Thyroid gland (tissue), 4 donors: Measurements from ENCODE around the gene DHX30. TPM values are rescaled to one million over a fixed set of nuclear protein-coding genes. Genes with fewer than 3 reads are reported as not detected.
A peak's percentile ranks its signal among the peaks of the same experiment; 100 is the strongest.

ENCODE experiments used
- DNase-seq, 2 donors: peaks; one replicate each; pipeline ENCODE4 v3.0.0-alpha.2; 2019
- H3K27ac ChIP-seq, 3 donors: fragments of 200-600 bp; sonication (generic); 1 replicate in 2 of 3; 2 replicates in 1 of 3; pipeline ENCODE4 v1.5.1; 2016 to 2019; ENCODE audit warnings: mild to moderate bottlenecking in 1 of 3, moderate library complexity in 1 of 3
- H3K27me3 ChIP-seq: fragments of 200-600 bp; sonication (generic); one replicate; pipeline ENCODE4 v1.5.1; 2019
- H3K36me3 ChIP-seq, 2 donors: fragments of 200-600 bp; sonication (generic); one replicate each; pipeline ENCODE4 v1.5.1; 2016 to 2019
- H3K4me1 ChIP-seq, 2 donors: fragments of 200-600 bp; sonication (generic); one replicate each; pipeline ENCODE4 v1.5.1; 2017 to 2019
- H3K4me3 ChIP-seq, 3 donors: fragments of 200-600 bp; sonication (generic); replicated peaks in 1 of 3; 1 replicate in 2 of 3; 2 replicates in 1 of 3; pipeline ENCODE4 v1.5.1; 2016; ENCODE audit warnings: mild to moderate bottlenecking in 1 of 3
- H3K9me3 ChIP-seq: fragments of 200-600 bp; sonication (generic); one replicate; pipeline ENCODE4 v1.5.1; 2017
- POLR2A ChIP-seq, 2 donors: fragments of 450-650 bp; IDR thresholded peaks; one replicate each; pipeline ENCODE4 v1.6.1; 2017; ENCODE audit warnings: antibody characterized with exemption in 2 of 2, mild to moderate bottlenecking in 2 of 2, moderate library complexity in 1 of 2
- WGBS, 2 donors: methylation state at CpG; one replicate each; pipeline ENCODE4 v1.1.5; 2017; 5-methylcytosine and 5-hydroxymethylcytosine counted together
- intact Hi-C: fragments of 100-400 bp; cut with DNase I; formaldehyde crosslinking; loops from one replicate; pipeline ENCODE4 v1.15.1; 2023
- total RNA-seq, 4 donors: library from RNA; depleted of rRNA; stranded (reverse); fragments of >200 nt; gene quantifications; one replicate each; pipeline ENCODE4 v1.2.3, GENCODE V29; 2016
- TF ChIP-seq, protein P1 (sequence below), 6 experiments: fragments of 200-600 bp in 3 of 6; fragments of 450-650 bp in 3 of 6; sonication (generic) in 3 of 6; IDR thresholded peaks; one replicate each; pipeline ENCODE4 v1.5.1; 2016 to 2019; ENCODE audit warnings: antibody characterized with exemption in 6 of 6, mild to moderate bottlenecking in 2 of 6, inconsistent platforms in 1 of 6, moderate library complexity in 1 of 6

DHX30 gene
- total RNA-seq, 4 donors from 2014 or later, result 51.3 to 80.3 (median 72.8) TPM

DNA sequence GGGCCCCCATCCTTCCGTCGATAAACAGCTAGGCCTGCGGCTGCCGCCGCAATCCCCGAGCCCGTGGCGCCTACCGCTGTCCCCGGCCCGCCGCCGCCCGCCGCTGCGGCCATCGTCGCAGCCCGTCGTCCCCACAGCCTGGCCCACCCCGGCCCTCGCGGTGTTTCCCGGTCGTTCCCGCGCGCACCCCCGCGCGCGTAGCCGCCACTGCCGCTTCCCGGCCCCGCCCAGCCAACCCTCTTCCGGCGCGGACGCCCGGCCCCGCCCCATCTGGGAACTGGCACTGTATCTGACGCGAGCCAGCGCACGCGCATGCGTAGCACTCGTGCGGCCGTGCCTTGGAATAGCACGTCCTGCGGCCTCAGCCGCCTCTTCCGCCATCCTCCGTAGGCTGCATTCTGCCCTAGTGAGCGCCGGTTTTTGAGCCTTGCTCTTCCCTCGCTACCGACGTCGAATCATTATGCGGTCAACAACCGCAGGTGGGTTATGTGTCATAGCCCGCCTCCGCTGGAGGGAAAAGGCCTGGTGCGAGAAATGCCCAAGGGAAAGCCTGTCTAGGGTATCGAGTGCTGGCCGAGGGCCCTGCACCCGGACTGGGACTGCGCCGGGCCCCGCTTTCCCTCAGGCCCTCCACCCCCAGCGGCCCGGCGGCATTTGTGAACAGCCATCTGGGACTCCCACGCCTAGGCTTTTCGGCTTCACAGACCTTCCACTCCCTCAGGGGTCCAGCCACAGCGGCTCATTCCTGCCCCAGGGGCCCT, 21.1 kb upstream of the DHX30 start, which contains the start of gene SMARCC1:
Gene SMARCC1 (minus strand): TSS at position 209 of the 761 bp plus-strand sequence. CDS start 96 bp downstream, at position 113.
- 0% methylated on average over 1 to 29 of the region's 79 CpGs for WGBS, 2 donors
- intact Hi-C loops, result no loop called here
- DNase-seq, result peak; percentile 98
- H3K4me1 ChIP-seq, result peaks cover 13 to 34% of the 10 kb centered on the region in 2 donors
- TF ChIP-seq, protein P1, sequence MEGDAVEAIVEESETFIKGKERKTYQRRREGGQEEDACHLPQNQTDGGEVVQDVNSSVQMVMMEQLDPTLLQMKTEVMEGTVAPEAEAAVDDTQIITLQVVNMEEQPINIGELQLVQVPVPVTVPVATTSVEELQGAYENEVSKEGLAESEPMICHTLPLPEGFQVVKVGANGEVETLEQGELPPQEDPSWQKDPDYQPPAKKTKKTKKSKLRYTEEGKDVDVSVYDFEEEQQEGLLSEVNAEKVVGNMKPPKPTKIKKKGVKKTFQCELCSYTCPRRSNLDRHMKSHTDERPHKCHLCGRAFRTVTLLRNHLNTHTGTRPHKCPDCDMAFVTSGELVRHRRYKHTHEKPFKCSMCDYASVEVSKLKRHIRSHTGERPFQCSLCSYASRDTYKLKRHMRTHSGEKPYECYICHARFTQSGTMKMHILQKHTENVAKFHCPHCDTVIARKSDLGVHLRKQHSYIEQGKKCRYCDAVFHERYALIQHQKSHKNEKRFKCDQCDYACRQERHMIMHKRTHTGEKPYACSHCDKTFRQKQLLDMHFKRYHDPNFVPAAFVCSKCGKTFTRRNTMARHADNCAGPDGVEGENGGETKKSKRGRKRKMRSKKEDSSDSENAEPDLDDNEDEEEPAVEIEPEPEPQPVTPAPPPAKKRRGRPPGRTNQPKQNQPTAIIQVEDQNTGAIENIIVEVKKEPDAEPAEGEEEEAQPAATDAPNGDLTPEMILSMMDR (IDR thresholded peaks at IDR 0.05), result peak in 2 of 6 experiments; percentile 28 to 35
- TF ChIP-seq POLR2A (IDR thresholded peaks at IDR 0.05), result peak; percentile 25 to 96
- no peaks in the 10 kb centered on the region for H3K36me3 ChIP-seq
- H3K9me3 ChIP-seq, result no peaks in the 10 kb centered on the region
- H3K27me3 ChIP-seq, result no peaks in the 10 kb centered on the region
- H3K27ac ChIP-seq, result peak within 1 kb of the TSS; percentile 88 to 97 (median 93)
- H3K4me3 ChIP-seq, result peak within 1 kb of the TSS; percentile 33 to 91 (median 42)

- H3K27ac ChIP-seq, result peak overlapping the region; percentile 88 to 97 (median 93)
- no peak for TF ChIP-seq POLR2A (IDR thresholded peaks at IDR 0.05)
- no peak for DNase-seq
- intact Hi-C loops, result no loop called here
- no peaks in the 10 kb centered on the region for H3K36me3 ChIP-seq
- peak overlapping the region; percentile 1 to 91 (median 33) for H3K4me3 ChIP-seq
- no peaks in the 10 kb centered on the region for H3K27me3 ChIP-seq
- H3K9me3 ChIP-seq, result no peaks in the 10 kb centered on the region
- 65% methylated on average over 23 of the region's 23 CpGs for WGBS, 2 donors
- peaks cover 13 to 34% of the 10 kb centered on the region in 2 donors for H3K4me1 ChIP-seq
These were observed 20.3 kb upstream of the DHX30 start for GRCh38 chr3:47782446-47783308.

DNA sequence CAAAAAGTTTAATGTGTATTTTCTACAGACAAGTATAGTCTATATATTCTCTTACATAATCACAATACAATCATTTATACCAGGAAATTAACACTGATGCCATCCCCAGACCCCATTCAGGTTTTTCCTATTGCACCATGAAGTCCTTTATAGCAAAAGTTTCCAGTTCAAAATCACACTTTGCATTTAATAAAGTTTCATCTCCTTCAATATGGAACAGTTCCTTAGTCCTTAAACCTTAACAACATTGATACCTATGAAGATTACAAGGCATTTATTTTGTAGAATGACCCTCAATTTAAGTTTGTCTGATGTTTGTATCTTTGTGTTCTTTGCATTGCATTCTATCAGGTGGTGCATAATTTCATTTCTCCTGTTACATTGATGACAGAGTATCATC, 19.3 kb upstream of the DHX30 start:
- no peak for TF ChIP-seq POLR2A (IDR thresholded peaks at IDR 0.05)
- TF ChIP-seq, protein P1 (IDR thresholded peaks at IDR 0.05), result no peak
- H3K27me3 ChIP-seq, result no peaks in the 10 kb centered on the region
- DNase-seq, result no peak
- no peaks in the 10 kb centered on the region for H3K9me3 ChIP-seq
- no peak overlapping the region for H3K27ac ChIP-seq
- H3K36me3 ChIP-seq, result no peaks in the 10 kb centered on the region
- H3K4me1 ChIP-seq, result peaks cover 13 to 27% of the 10 kb centered on the region in 2 donors
- intact Hi-C loops, result no loop called here
- no peak overlapping the region for H3K4me3 ChIP-seq

DNA sequence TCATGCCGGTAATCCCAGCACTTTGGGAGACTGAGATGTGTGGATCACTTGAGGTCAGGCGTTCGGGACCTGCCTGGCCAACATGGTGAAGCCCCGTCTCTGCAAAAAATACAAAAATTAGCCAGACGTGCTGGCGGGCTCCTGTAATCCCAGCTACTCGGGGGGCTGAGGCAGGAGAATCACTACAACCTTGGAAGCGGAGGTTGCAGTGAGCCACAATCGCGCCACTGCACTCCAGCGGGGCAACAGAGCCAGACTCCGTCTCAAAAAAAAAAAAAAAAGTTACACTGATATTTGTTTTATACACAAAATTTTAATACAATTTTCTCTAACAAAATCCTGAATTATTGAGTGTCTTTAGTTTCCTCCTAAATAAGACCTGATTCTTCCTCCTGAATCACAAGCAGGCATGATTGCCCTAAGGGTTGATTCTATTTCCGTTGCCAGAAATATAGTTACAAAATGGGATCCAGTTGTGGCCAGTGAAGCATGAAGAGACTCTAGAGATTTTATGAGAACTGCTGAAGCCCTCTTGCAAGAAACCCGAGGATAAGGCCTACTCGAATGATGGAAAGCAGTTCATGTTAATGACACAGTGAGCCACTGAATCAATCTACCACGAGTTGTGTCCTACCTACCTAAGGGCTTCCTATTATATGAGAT, 11.6 kb upstream of the DHX30 start:
- intact Hi-C loops, result loop anchor here (2.0 kb wide), 1 partner anchor 271 kb away; no protein-coding TSS in a partner anchor
- no peak overlapping the region for H3K27ac ChIP-seq
- no peak overlapping the region for H3K4me3 ChIP-seq
- no peaks in the 10 kb centered on the region for H3K27me3 ChIP-seq
- DNase-seq, result no peak
- TF ChIP-seq, protein P1 (IDR thresholded peaks at IDR 0.05), result no peak
- no peak for TF ChIP-seq POLR2A (IDR thresholded peaks at IDR 0.05)
- H3K36me3 ChIP-seq, result no peaks in the 10 kb centered on the region
- 81 to 82% methylated on average over 16 of the region's 16 CpGs for WGBS, 2 donors
- peaks cover 0 to 3% of the 10 kb centered on the region in 2 donors for H3K4me1 ChIP-seq
- no peaks in the 10 kb centered on the region for H3K9me3 ChIP-seq

DNA sequence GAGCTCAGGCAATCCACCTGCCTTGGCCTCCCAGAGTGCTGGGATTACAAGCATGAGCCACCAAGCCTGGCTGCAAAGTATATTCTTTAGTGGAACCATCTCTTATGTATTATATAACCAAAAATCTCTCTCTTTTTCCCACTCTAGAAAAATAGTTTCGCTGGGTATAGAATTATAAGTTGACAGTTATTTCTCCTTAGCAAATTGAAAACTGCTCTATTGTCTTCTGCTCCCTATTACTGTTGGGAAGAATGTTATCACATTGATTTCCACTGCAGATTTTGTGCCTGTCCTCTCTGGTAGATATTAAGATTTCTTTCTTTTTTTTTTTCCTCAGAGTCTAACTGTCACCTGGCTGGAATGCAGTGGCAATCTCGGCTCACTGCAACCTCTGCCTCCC, 10.2 kb upstream of the DHX30 start:
- Histone ChIP-seq H3K4me1 (peaks cover 0 to 3% of the 10 kb centered on the region in 2 donors), H3K27me3 (no peaks in the 10 kb centered on the region), H3K4me3 (no peak overlapping the region), H3K36me3 (no peaks in the 10 kb centered on the region), H3K27ac (no peak overlapping the region), H3K9me3 (no peaks in the 10 kb centered on the region)
- intact Hi-C loops, result no loop called here
- TF ChIP-seq, protein P1 (IDR thresholded peaks at IDR 0.05), result no peak
- TF ChIP-seq POLR2A (IDR thresholded peaks at IDR 0.05), result no peak
- 97 to 100% methylated on average over 2 of the region's 2 CpGs for WGBS, 2 donors
- DNase-seq, result no peak
